GM18861 (cell line): ENCODE data around the gene DIPK1C.

Experiments
- ATAC-seq: cut with Tn5 transposase; IDR thresholded peaks from one replicate; pipeline ENCODE4 v1.9.1; 2021; ENCODE audit not compliant: unreplicated experiment

DIPK1C gene

GRCh38 chr18:74392323-74392722 lies 64.8 kb downstream of the DIPK1C start:
- ATAC-seq: no peak

DNA sequence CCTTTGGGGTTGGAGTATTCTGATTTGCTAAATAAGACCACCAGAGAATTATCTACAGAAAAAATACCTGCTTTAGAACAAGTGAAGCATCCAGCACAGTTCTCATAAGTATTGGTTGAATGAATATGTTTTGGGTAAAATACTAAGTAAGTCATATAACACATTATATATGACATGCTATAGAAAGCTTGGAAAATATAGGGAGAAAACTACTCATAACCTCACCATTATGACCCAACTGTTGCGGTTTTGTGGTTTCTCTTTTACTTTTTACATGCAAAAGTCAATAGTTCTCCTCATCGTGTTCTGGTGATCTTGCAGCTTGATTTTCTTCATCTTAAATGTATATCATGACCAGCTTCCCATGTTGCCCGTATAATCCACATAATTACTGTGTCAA lies 66.2 kb downstream of the DIPK1C start:
- ATAC-seq: no peak

- ATAC-seq: no peak
Measured at GRCh38 chr18:74389991-74390390, 67.1 kb downstream of the DIPK1C start.

DNA sequence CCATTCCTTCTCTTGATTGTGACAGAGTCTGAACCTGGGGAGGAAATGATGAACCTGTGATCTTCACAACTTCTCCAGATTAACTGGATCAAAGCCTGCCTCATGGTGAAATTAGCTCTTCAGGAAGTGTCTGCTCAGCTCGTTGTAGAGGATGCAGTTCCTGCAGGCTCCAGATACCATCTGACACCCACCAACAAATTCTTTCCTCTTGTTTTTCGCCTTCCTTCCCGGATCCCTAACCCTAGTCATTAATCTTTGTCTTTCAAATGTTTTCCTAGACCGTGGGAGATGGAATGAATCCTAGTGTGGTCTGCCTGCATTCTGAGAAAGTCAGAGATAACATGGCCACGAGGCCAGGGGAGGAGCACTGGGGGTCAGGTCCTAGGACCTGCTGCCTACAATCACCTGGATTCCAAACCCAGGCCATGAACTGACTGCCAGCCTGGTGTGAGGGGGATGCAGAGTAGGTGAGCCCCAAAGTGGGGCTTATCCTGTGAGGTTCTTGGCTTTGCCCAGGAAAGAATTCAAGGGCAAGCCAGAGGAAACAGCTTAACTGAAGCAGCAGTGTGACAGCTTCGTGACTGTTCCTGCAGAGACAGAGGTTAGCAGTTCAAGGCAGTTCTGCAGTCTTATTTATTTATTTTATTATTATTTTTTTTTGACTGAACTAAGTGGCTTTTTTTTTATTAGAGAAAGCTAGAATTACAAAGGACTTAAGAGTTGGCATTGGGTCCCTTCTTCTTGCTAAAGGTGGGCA lies 67.8 kb downstream of the DIPK1C start:
- ATAC-seq: no peak

GRCh38 chr18:74388227-74388626 lies 68.9 kb downstream of the DIPK1C start:
- ATAC-seq: no peak

DNA sequence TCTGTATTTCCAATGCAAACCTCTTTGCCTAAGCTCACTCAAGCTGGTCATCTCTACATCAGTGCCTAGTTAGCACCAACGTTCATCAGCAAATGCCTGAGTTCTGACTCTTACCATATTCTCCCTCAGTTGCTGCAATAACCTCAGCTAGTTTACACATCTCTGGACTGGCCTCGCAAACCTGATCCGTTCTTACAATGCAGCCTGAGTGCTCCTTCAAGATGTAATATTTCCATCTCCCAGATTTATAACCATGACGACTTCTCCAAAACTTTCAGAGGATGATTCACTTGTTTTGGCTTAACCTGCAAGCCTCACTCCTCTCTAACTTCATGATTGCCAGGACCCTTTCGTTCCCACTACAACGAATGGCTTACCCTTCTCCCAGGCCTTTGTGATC lies 69.7 kb downstream of the DIPK1C start:
- no peak for ATAC-seq
